Lung (tissue), 12 donors: ENCODE results near the gene MLYCD. TPM values are rescaled to one million over a fixed set of nuclear protein-coding genes. Genes with fewer than 3 reads are reported as not detected.

Experiments
- ATAC-seq: fragments of 200-7000 bp; cut with Tn5 transposase; one replicate; pipeline ENCODE4 v1.9.1; 2020; ENCODE audit warnings: moderate number of reproducible peaks; ENCODE audit not compliant: insufficient read depth, low FRiP score
- DNase-seq, 3 donors: peaks; one replicate each; pipeline ENCODE4 v3.0.0-alpha.2; 2013 to 2017
- H3K27ac ChIP-seq, 2 donors: one replicate each; pipeline ENCODE4 v1.5.1; 2013; ENCODE audit warnings: mild to moderate bottlenecking in 2 of 2, moderate library complexity in 2 of 2, control low read depth in 1 of 2, inconsistent platforms in 1 of 2, low read depth in 1 of 2, low read length in 1 of 2
- H3K27me3 ChIP-seq, 3 donors: one replicate each; pipeline ENCODE4 v1.5.1; 2013; ENCODE audit warnings: low read length in 2 of 3; ENCODE audit not compliant: control insufficient read depth in 3 of 3, insufficient read depth in 3 of 3
- H3K36me3 ChIP-seq, 4 donors: one replicate each; pipeline ENCODE4 v1.5.1; 2013; ENCODE audit warnings: low read length in 4 of 4, mild to moderate bottlenecking in 1 of 4, moderate library complexity in 1 of 4; ENCODE audit not compliant: control insufficient read depth in 4 of 4, insufficient read depth in 4 of 4
- H3K4me1 ChIP-seq, 5 donors: one replicate each; pipeline ENCODE4 v1.5.1; 2013; ENCODE audit warnings: low read length in 5 of 5, mild to moderate bottlenecking in 2 of 5, moderate library complexity in 1 of 5; ENCODE audit not compliant: control insufficient read depth in 5 of 5, insufficient read depth in 5 of 5
- H3K4me3 ChIP-seq: one replicate; pipeline ENCODE4 v1.5.1; 2013; ENCODE audit warnings: mild to moderate bottlenecking, control low read depth, moderate library complexity
- H3K9ac ChIP-seq, 2 donors: one replicate each; pipeline ENCODE4 v1.5.1; 2013; ENCODE audit warnings: low read length in 2 of 2, control low read depth in 1 of 2; ENCODE audit not compliant: insufficient read depth in 1 of 2
- H3K9me3 ChIP-seq, 4 donors: one replicate each; pipeline ENCODE4 v1.5.1; 2013; ENCODE audit warnings: low read length in 3 of 4, mild to moderate bottlenecking in 1 of 4, moderate library complexity in 1 of 4; ENCODE audit not compliant: control insufficient read depth in 4 of 4, insufficient read depth in 3 of 4
- CTCF ChIP-seq: IDR thresholded peaks from 2 replicates; pipeline ENCODE4 v1.5.1; 2012; ENCODE audit warnings: mild to moderate bottlenecking; ENCODE audit errors: control extremely low read depth, extremely low read depth
- WGBS, 2 donors: extraction: QIAGEN DNeasy Blood & Tissue Kit; methylation state at CpG; one replicate each; pipeline ENCODE4 v1.1.7; 2013; 5-methylcytosine and 5-hydroxymethylcytosine counted together
- polyA plus RNA-seq, 2 donors: library from polyadenylated mRNA; stranded (reverse); fragments of 200-250 nt; gene quantifications; one replicate each; pipeline ENCODE4 v1.2.1, GENCODE V29; 2013
- total RNA-seq, 2 donors: library from RNA; depleted of rRNA in 1 of 2; stranded (reverse); fragments of >200 nt in 1 of 2; gene quantifications; one replicate each; pipeline ENCODE4 v1.2.1, GENCODE V29; 2014 to 2021
- donor health status: control.
- donor health status: control.
- donor health status: Bipolar disorder and iron deficiency.
- donor health status: healthy.
- donor health status: DM: yes; HTN: yes; CAD: no.

Gene MLYCD
- total and polyA plus RNA-seq, 4 donors = 2.0 to 9.1 (median 4.8) TPM

- Histone ChIP-seq H3K4me3 (no peak overlapping the region), H3K9me3 (no peaks in the 10 kb centered on the region), H3K9ac (no peak overlapping the region), H3K27me3 (no peaks in the 10 kb centered on the region), H3K36me3 (no peaks in the 10 kb centered on the region), H3K27ac (no peak overlapping the region), H3K4me1 (peaks cover 0 to 7% (median 0%) of the 10 kb centered on the region in 5 donors)
- ATAC-seq (no peak), DNase-seq (no peak)
- TF ChIP-seq CTCF = no peak
- 89% methylated on average over 10 of the region's 10 CpGs for WGBS, 2 donors
These were observed 36.9 kb downstream of the MLYCD start for GRCh38 chr16:83935858-83936255.

GRCh38 chr16:83936581-83937165, 37.8 kb downstream of the MLYCD start:
- 90 to 95% methylated on average over 19 of the region's 19 CpGs for WGBS, 2 donors
- TF ChIP-seq CTCF = no peak
- peaks cover 0 to 7% (median 0%) of the 10 kb centered on the region in 5 donors for H3K4me1 ChIP-seq
- DNase-seq (no peak), ATAC-seq (no peak)
- H3K9ac ChIP-seq = no peak overlapping the region
- H3K36me3 ChIP-seq = no peaks in the 10 kb centered on the region
- no peaks in the 10 kb centered on the region for H3K9me3 ChIP-seq
- no peaks in the 10 kb centered on the region for H3K27me3 ChIP-seq
- H3K27ac ChIP-seq = no peak overlapping the region
- no peak overlapping the region for H3K4me3 ChIP-seq

GRCh38 chr16:83937267-83937666, 38.4 kb downstream of the MLYCD start:
- ATAC-seq = no peak
- DNase-seq = no peak
- Histone ChIP-seq H3K4me1 (peaks cover 0 to 7% (median 0%) of the 10 kb centered on the region in 5 donors), H3K27ac (no peak overlapping the region), H3K9ac (no peak overlapping the region), H3K9me3 (no peaks in the 10 kb centered on the region), H3K36me3 (no peaks in the 10 kb centered on the region), H3K4me3 (no peak overlapping the region), H3K27me3 (no peaks in the 10 kb centered on the region)
- 94 to 99% methylated on average over 2 of the region's 2 CpGs for WGBS, 2 donors
- TF ChIP-seq CTCF = no peak
